GM12891 (cell line): ENCODE measurements around the gene SPNS1.
"Not testable (repeated sequence)": the region's sequence is repeated elsewhere in the genome, so short reads cannot be mapped to it uniquely, and the experiment has no call there.

Experiments
- DNase-seq: peaks from one replicate; pipeline ENCODE4 v3.0.0; 2011; ENCODE audit warnings: low spot score; ENCODE audit not compliant: insufficient read length
- FAIRE-seq: peaks from 2 replicates; lab custom pipeline; 2011; peaks lifted over from hg19 to GRCh38; lab: Jason Lieb, UNC
- PAX5 ChIP-seq: IDR thresholded peaks from 2 replicates; pipeline ENCODE4 v1.6.1; 2011; ENCODE audit warnings: low read length, moderate library complexity, mild to moderate bottlenecking; ENCODE audit not compliant: insufficient read depth, severe bottlenecking
- POLR2A ChIP-seq: IDR thresholded peaks from 2 replicates; pipeline ENCODE4 v1.6.1; 2011; ENCODE audit warnings: low read depth, low read length, control low read depth
- POLR2AphosphoS5 ChIP-seq: IDR thresholded peaks from 2 replicates; pipeline ENCODE4 v1.6.1; 2011; ENCODE audit warnings: low read depth, low read length, control low read depth
- POU2F2 ChIP-seq: IDR thresholded peaks from 2 replicates; pipeline ENCODE4 v1.6.1; 2011; ENCODE audit warnings: low read depth, mild to moderate bottlenecking, control low read depth, low read length, moderate library complexity
- SPI1 ChIP-seq: IDR thresholded peaks from 2 replicates; pipeline ENCODE4 v1.6.1; 2011; ENCODE audit warnings: low read depth, low read length, control low read depth
- TAF1 ChIP-seq: IDR thresholded peaks from 2 replicates; pipeline ENCODE4 v1.6.1; 2011; ENCODE audit warnings: low read depth, low read length, control low read depth

Gene SPNS1

DNA sequence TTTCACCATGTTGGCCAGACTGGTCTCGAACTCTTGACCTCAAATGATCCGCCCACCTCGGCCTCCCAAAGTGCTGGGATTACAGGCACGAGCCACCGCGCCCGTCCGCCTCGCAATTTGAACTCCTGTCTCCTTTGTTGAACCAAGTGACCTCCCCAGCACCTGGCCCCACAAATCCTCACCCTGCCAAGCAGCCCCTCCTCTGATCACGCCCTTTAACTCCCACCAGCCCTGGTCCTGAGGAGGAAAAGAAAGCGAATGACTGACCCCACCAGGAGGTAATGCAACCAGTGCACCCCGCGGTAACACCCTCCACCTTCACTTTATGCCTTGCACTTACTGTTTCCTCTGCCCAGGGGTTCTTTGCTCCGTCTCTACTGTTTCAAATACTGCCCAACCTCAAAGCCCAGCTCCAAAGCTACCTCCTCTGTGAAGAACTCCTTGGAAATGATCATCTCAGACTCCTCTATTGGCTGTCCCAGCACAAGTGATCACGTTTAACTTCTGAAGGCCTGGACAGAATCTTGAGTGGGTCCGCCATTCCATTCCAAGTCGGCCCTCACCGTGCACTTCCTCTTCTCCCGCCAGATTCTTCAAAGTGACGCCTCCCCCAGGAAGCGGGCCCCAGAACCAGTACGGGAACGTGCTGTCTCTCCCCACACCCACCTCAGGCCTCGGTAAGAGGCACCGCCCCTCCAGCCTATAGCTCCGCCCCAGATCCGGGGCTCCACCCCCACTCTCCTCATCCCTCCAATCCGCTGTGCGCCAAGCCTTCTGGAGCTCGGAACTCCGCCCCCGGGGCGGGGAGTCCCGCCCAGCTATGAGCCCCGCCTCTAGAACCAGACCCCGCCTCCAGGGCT lies 38.4 kb upstream of the SPNS1 start:
- DNase-seq (peak; percentile 91), FAIRE-seq (peak; percentile 84)
- no peak for TF ChIP-seq PAX5
- TF ChIP-seq SPI1: peak; percentile 46; the same call in 1 of the 2 replicates

DNA sequence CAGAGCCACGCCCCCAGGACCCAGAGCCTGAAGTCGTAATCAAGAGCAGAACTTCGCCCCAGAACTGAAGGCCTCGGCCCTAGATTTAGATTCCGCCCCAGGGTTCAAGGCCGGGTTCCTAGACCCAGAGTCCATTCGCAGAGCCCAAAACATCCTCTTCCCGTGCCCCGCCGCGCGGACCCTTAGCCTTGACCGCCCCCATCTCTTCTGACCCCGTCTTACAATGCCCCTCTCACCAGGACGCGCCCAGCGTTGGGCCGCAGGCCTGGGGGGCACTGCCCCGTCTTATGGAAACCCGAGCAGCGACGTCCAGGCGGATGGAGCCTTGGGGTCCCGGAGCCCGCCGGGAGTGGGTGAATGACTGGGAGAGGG lies 37.8 kb upstream of the SPNS1 start:
- no peak for DNase-seq
- FAIRE-seq: no peak
- no peak for TF ChIP-seq POLR2A
- no peak for TF ChIP-seq POLR2AphosphoS5
- TF ChIP-seq POU2F2: no peak
- no peak for TF ChIP-seq TAF1
- TF ChIP-seq SPI1: no peak
- TF ChIP-seq PAX5: no peak

- no peak for FAIRE-seq
Measured at GRCh38 chr16:28937222-28937876, 37.2 kb upstream of the SPNS1 start.

DNA sequence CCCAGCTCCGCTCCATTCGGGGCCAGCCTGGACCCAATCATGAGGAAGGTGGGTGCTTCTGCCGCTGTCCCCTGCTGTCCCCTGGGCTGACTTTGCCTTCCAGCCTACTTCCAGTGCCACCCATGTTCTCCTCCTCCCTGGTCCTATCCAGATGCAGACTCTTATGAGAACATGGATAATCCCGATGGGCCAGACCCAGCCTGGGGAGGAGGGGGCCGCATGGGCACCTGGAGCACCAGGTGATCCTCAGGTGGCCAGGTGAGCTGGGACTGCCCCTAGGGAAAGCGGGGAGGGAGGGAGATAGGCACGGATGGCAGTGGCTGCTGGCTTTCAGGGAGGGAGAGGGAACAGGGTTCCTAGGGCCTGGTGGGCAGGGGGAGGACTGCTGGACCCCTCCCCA lies 35.9 kb upstream of the SPNS1 start:
- FAIRE-seq: no peak

More at GRCh38 chr16:28937222-28937876, 37.2 kb upstream of the SPNS1 start:
- DNase-seq: no peak
- TF ChIP-seq PAX5 (no peak), TAF1 (no peak), POLR2A (no peak), SPI1 (no peak), POLR2AphosphoS5 (no peak), POU2F2 (no peak)

DNA sequence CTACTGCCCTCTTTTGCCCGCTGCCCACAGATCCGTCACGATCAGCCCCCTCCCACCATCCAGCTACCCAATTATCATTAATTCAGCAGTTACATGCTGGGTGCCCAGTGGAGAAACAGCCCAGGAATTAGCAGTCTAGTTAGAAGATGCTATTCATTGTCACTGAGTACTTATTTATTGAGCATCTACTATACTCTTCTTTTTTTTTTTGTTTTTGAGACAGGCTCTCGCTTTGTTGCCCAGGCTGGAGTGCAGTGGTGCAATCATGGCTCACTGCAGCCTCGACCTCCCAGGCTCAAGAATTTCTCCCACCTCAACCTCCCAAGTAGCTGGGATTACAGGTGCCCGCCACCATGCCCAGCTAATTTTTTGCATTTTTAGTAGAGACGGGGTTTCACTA lies 34.8 kb upstream of the SPNS1 start:
- DNase-seq, FAIRE-seq: not testable (repeated sequence)

More for the DNA sequence above, 35.9 kb upstream of the SPNS1 start:
- TF ChIP-seq POLR2A: no peak
- TF ChIP-seq POLR2AphosphoS5: no peak
- no peak for TF ChIP-seq TAF1
- TF ChIP-seq POU2F2: no peak
- TF ChIP-seq SPI1: no peak
- TF ChIP-seq PAX5: no peak
- no peak for DNase-seq

GRCh38 chr16:28943281-28943680 lies 31.3 kb upstream of the SPNS1 start:
- DNase-seq (no peak), FAIRE-seq (no peak)
- no peak for TF ChIP-seq PAX5
- no peak for TF ChIP-seq POLR2A
- TF ChIP-seq SPI1: no peak

- no peak for FAIRE-seq
- TF ChIP-seq PAX5: no peak
- no peak for TF ChIP-seq POU2F2
- no peak for TF ChIP-seq POLR2AphosphoS5
- TF ChIP-seq TAF1: no peak
- TF ChIP-seq SPI1: no peak
- no peak for TF ChIP-seq POLR2A
- DNase-seq: no peak
Measured at GRCh38 chr16:28946681-28947080, 27.9 kb upstream of the SPNS1 start.

- DNase-seq: peak; percentile 96
- TF ChIP-seq POU2F2: no peak
- TF ChIP-seq POLR2A: peak; percentile 73
- TF ChIP-seq SPI1: no peak
- peak; percentile 63; the same call in 1 of the 2 replicates for TF ChIP-seq POLR2AphosphoS5
- peak; percentile 89 for TF ChIP-seq TAF1
- TF ChIP-seq PAX5: peak; percentile 62
- peak; percentile 98 for FAIRE-seq
Measured at GRCh38 chr16:28950648-28951409, 23.7 kb upstream of the SPNS1 start, which contains the start of gene NFATC2IP. TSS of gene NFATC2IP (plus strand) at chr16:28950937. CDS start at chr16:28951012, 75 bp downstream.

GRCh38 chr16:28951410-28951943 lies 23.1 kb upstream of the SPNS1 start:
- TF ChIP-seq PAX5: no peak
- TF ChIP-seq SPI1: no peak
- TF ChIP-seq POLR2A: no peak
- TF ChIP-seq TAF1: no peak
- TF ChIP-seq POLR2AphosphoS5: no peak
- no peak for TF ChIP-seq POU2F2
- DNase-seq (no peak), FAIRE-seq (no peak)
